SK-N-SH (cell line): Measurements from ENCODE around the gene SLC11A1. TPM values are rescaled to one million over a fixed set of nuclear protein-coding genes. Genes with fewer than 3 reads are reported as not detected.

Experiments
- CTCF ChIA-PET: fragments of 300-600, 350-600 bp; formaldehyde crosslinking; extraction: SDS; loops from one replicate; lab custom pipeline; 2021; lab: Yijun Ruan, JAX
- POLR2A ChIA-PET: fragments of 350-600 bp; sonication (Branson Sonifier 250); formaldehyde crosslinking; extraction: SDS; loops from one replicate; lab custom pipeline; 2020; ENCODE audit warnings: antibody characterized with exemption, inconsistent platforms; lab: Yijun Ruan, JAX
- DNase-seq: peaks from one replicate; pipeline ENCODE4 v3.0.0; 2012
- H2AFZ ChIP-seq: fragments of 200-600 bp; sonication (generic); 2 replicates; pipeline ENCODE4 v1.8.1; 2016; ENCODE audit warnings: antibody characterized with exemption, mild to moderate bottlenecking, low read depth
- H3F3A ChIP-seq: fragments of 200-600 bp; sonication (generic); replicated peaks from 2 replicates; pipeline ENCODE3; 2016; ENCODE audit warnings: antibody characterized with exemption, mild to moderate bottlenecking; ENCODE audit not compliant: insufficient read depth
- H3K27ac ChIP-seq, 2 experiments: fragments of 200-500 bp in 1 of 2; fragments of 200-600 bp in 1 of 2; sonication (Bioruptor generic) in 1 of 2; sonication (generic), shearing (Covaris generic) in 1 of 2; 2 replicates each; pipeline versions ENCODE4 v1.5.1 to v1.6.1; 2014 to 2016; ENCODE audit warnings: low read depth in 2 of 2, inconsistent platforms in 1 of 2, low read length in 1 of 2, mild to moderate bottlenecking in 1 of 2, mixed read lengths in 1 of 2
- H3K27me3 ChIP-seq: fragments of 200-600 bp; sonication (generic), shearing (Covaris generic); 2 replicates; pipeline ENCODE4 v1.6.1; 2016; ENCODE audit warnings: mixed run types; ENCODE audit not compliant: insufficient read depth
- H3K36me3 ChIP-seq, 2 experiments: fragments of 200-500 bp in 1 of 2; fragments of 200-600 bp in 1 of 2; sonication (Bioruptor generic) in 1 of 2; sonication (generic) in 1 of 2; replicated peaks in 1 of 2; 2 replicates each; pipeline versions ENCODE3 to v1.5.1; 2014 to 2016; ENCODE audit warnings: low read length in 1 of 2, mild to moderate bottlenecking in 1 of 2; ENCODE audit not compliant: insufficient read depth in 2 of 2, control insufficient read depth in 1 of 2
- H3K4me1 ChIP-seq, 2 experiments: fragments of 200-500 bp in 1 of 2; fragments of 200-600 bp in 1 of 2; sonication (Bioruptor generic) in 1 of 2; sonication (generic), shearing (Covaris generic) in 1 of 2; 2 replicates each; pipeline versions ENCODE4 v1.5.1 to v1.6.1; 2014 to 2016; ENCODE audit warnings: low read depth in 1 of 2, low read length in 1 of 2, mixed run types in 1 of 2; ENCODE audit not compliant: insufficient read depth in 2 of 2, control insufficient read depth in 1 of 2
- H3K4me2 ChIP-seq: fragments of 200-600 bp; sonication (generic), shearing (Covaris generic); 2 replicates; pipeline ENCODE4 v1.6.1; 2017; ENCODE audit warnings: mixed run types
- H3K4me3 ChIP-seq, 2 experiments: fragments of 200-500 bp in 1 of 2; fragments of 200-600 bp in 1 of 2; sonication (Bioruptor generic) in 1 of 2; sonication (generic), shearing (Covaris generic) in 1 of 2; 2 replicates each; pipeline versions ENCODE4 v1.5.1 to v1.8.1; 2014 to 2016; ENCODE audit warnings: low read depth in 2 of 2, inconsistent platforms in 1 of 2, low read length in 1 of 2, mild to moderate bottlenecking in 1 of 2, mixed read lengths in 1 of 2, moderate library complexity in 1 of 2
- H3K79me2 ChIP-seq: fragments of 200-600 bp; sonication (generic); 2 replicates; pipeline ENCODE4 v1.8.1; 2017; ENCODE audit warnings: mild to moderate bottlenecking; ENCODE audit not compliant: insufficient read depth
- H3K9ac ChIP-seq: fragments of 200-600 bp; sonication (generic); 2 replicates; pipeline ENCODE4 v1.6.1; 2017; ENCODE audit warnings: mixed run types
- H3K9me2 ChIP-seq: fragments of 200-600 bp; sonication (generic); 2 replicates; pipeline ENCODE4 v1.6.1; 2017; ENCODE audit warnings: mixed run types
- H3K9me3 ChIP-seq: fragments of 200-600 bp; sonication (generic); 2 replicates; pipeline ENCODE4 v1.6.1; 2017; ENCODE audit warnings: mixed run types, mild to moderate bottlenecking, moderate library complexity
- H4K20me1 ChIP-seq: fragments of 200-600 bp; sonication (generic); 2 replicates; pipeline ENCODE4 v1.6.1; 2017; ENCODE audit warnings: mild to moderate bottlenecking, mixed run types; ENCODE audit not compliant: insufficient read depth
- EP300 ChIP-seq, 2 experiments: IDR thresholded peaks; 2 replicates each; pipeline versions ENCODE4 v1.4.0 to v1.6.1; 2012; ENCODE audit warnings: borderline replicate concordance in 1 of 2, low read depth in 1 of 2, low read length in 1 of 2
- FOXM1 ChIP-seq: IDR thresholded peaks from 2 replicates; pipeline ENCODE4 v1.4.0; 2012; ENCODE audit warnings: low read depth, mild to moderate bottlenecking
- GABPA ChIP-seq: IDR thresholded peaks from 2 replicates; pipeline ENCODE4 v1.4.0; 2012; ENCODE audit warnings: low read depth, mild to moderate bottlenecking
- JUND ChIP-seq: IDR thresholded peaks from 2 replicates; pipeline ENCODE4 v1.4.0; 2012
- MEF2A ChIP-seq: IDR thresholded peaks from 2 replicates; pipeline ENCODE4 v1.4.0; 2012; ENCODE audit warnings: low read depth, borderline replicate concordance
- MXI1 ChIP-seq: IDR thresholded peaks from 2 replicates; pipeline ENCODE4 v1.6.1; 2012; ENCODE audit warnings: mild to moderate bottlenecking, low read depth, low read length, improper control_type of control experiment
- NRF1 ChIP-seq: IDR thresholded peaks from 2 replicates; pipeline ENCODE4 v1.6.1; 2012; ENCODE audit warnings: low read depth, mild to moderate bottlenecking, low read length
- POLR2AphosphoS5 ChIP-seq: IDR thresholded peaks from 2 replicates; pipeline ENCODE4 v1.6.1; 2012; ENCODE audit warnings: low read depth, low read length
- RAD21 ChIP-seq: IDR thresholded peaks from 2 replicates; pipeline ENCODE4 v1.6.1; 2012; ENCODE audit warnings: mild to moderate bottlenecking, low read length
- RXRA ChIP-seq: IDR thresholded peaks from 2 replicates; pipeline ENCODE4 v1.4.0; 2012; ENCODE audit warnings: low read depth, mild to moderate bottlenecking, borderline replicate concordance
- polyA plus RNA-seq, 3 experiments: library from polyadenylated mRNA; depleted of rRNA; stranded (reverse); fragments of >200 nt; gene quantifications; 2 replicates each; pipeline ENCODE4 v1.2.3, GENCODE V29; 2012
- small RNA-seq, 7 experiments: library from RNA; depleted of rRNA; stranded (forward); fragments of <200 nt; gene quantifications; one replicate each; pipeline ENCODE3, GENCODE V24; 2012
- TF ChIP-seq, protein P1 (sequence below): fragments of 150-350 bp; IDR thresholded peaks from 2 replicates; pipeline ENCODE4 v1.6.1; 2016; ENCODE audit warnings: mild to moderate bottlenecking, low read depth, low read length
- TF ChIP-seq, protein P2 (sequence below): IDR thresholded peaks from 2 replicates; pipeline ENCODE4 v1.4.0; 2012; ENCODE audit warnings: low read depth, borderline replicate concordance
- TF ChIP-seq, protein P3 (sequence below): IDR thresholded peaks from 2 replicates; pipeline ENCODE4 v1.6.1; 2012; ENCODE audit warnings: mild to moderate bottlenecking, low read depth, low read length, moderate library complexity

Gene SLC11A1
- polyA plus RNA-seq, 1 of the 3 experiments (the other 2 are of a cell fraction): 0.26 TPM

DNA sequence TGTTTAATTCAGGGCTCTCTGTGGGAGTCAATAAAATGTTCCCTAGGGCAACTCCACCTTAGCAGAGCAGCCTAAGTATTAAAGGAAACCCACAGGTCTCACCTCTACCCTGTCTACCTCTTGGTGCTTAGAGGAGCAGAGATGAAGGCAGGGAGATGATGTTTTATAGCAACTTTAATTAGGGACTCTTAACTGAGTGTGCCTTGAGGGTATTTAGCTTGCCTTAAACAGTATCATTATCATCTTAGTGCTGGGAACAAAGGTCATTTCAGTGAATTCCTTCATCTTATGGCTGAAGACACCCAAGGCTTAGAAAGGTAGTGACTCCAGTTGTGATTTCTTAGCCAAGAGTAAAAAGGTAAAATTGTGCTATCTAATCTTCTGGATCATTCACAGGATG lies 63.5 kb downstream of the SLC11A1 start:
- no peaks in the 10 kb centered on the region for H3F3A ChIP-seq
- no peaks in the 10 kb centered on the region for H3K9me2 ChIP-seq
- H3K79me2 ChIP-seq: no peaks in the 10 kb centered on the region
- no peaks in the 10 kb centered on the region; a peak in 1 of 4 replicates for H3K4me1 ChIP-seq
- no peak overlapping the region for H3K9ac ChIP-seq
- H4K20me1 ChIP-seq: no peaks in the 10 kb centered on the region
- ChIA-PET CTCF (no interaction called here), POLR2A (no interaction called here)
- no peaks in the 10 kb centered on the region for H3K27me3 ChIP-seq
- no peak overlapping the region for H3K4me2 ChIP-seq
- H3K36me3 ChIP-seq: peaks cover 0 to 3% of the 10 kb centered on the region in 2 experiments
- no peak for DNase-seq
- no peaks in the 10 kb centered on the region for H3K9me3 ChIP-seq
- H3K27ac ChIP-seq: no peak overlapping the region
- no peak overlapping the region for H2AFZ ChIP-seq
- no peak overlapping the region for H3K4me3 ChIP-seq
- TF ChIP-seq POLR2AphosphoS5 (no peak), JUND (no peak), GABPA (no peak), RAD21 (no peak), RXRA (no peak), NRF1 (no peak), MEF2A (no peak), FOXM1 (no peak), EP300 (IDR thresholded peaks at IDR 0.05; ENCODE audit: borderline replicate concordance in 1 of 2, low read depth in 1 of 2, low read length in 1 of 2) (no peak), MXI1 (no peak)
- TF ChIP-seq, protein P1, sequence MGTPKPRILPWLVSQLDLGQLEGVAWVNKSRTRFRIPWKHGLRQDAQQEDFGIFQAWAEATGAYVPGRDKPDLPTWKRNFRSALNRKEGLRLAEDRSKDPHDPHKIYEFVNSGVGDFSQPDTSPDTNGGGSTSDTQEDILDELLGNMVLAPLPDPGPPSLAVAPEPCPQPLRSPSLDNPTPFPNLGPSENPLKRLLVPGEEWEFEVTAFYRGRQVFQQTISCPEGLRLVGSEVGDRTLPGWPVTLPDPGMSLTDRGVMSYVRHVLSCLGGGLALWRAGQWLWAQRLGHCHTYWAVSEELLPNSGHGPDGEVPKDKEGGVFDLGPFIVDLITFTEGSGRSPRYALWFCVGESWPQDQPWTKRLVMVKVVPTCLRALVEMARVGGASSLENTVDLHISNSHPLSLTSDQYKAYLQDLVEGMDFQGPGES: no peak
- TF ChIP-seq, protein P2, sequence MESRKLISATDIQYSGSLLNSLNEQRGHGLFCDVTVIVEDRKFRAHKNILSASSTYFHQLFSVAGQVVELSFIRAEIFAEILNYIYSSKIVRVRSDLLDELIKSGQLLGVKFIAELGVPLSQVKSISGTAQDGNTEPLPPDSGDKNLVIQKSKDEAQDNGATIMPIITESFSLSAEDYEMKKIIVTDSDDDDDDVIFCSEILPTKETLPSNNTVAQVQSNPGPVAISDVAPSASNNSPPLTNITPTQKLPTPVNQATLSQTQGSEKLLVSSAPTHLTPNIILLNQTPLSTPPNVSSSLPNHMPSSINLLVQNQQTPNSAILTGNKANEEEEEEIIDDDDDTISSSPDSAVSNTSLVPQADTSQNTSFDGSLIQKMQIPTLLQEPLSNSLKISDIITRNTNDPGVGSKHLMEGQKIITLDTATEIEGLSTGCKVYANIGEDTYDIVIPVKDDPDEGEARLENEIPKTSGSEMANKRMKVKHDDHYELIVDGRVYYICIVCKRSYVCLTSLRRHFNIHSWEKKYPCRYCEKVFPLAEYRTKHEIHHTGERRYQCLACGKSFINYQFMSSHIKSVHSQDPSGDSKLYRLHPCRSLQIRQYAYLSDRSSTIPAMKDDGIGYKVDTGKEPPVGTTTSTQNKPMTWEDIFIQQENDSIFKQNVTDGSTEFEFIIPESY: no peak
- TF ChIP-seq, protein P3, sequence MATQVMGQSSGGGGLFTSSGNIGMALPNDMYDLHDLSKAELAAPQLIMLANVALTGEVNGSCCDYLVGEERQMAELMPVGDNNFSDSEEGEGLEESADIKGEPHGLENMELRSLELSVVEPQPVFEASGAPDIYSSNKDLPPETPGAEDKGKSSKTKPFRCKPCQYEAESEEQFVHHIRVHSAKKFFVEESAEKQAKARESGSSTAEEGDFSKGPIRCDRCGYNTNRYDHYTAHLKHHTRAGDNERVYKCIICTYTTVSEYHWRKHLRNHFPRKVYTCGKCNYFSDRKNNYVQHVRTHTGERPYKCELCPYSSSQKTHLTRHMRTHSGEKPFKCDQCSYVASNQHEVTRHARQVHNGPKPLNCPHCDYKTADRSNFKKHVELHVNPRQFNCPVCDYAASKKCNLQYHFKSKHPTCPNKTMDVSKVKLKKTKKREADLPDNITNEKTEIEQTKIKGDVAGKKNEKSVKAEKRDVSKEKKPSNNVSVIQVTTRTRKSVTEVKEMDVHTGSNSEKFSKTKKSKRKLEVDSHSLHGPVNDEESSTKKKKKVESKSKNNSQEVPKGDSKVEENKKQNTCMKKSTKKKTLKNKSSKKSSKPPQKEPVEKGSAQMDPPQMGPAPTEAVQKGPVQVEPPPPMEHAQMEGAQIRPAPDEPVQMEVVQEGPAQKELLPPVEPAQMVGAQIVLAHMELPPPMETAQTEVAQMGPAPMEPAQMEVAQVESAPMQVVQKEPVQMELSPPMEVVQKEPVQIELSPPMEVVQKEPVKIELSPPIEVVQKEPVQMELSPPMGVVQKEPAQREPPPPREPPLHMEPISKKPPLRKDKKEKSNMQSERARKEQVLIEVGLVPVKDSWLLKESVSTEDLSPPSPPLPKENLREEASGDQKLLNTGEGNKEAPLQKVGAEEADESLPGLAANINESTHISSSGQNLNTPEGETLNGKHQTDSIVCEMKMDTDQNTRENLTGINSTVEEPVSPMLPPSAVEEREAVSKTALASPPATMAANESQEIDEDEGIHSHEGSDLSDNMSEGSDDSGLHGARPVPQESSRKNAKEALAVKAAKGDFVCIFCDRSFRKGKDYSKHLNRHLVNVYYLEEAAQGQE: no peak

Small RNA genes lying within 50 kb of the gene (small RNA-seq; reads per million reads assigned to genes)
- gene MIR26B (263 to 21,865 (median 7,688) reads per million in 7 experiments), gene MIR6810 (0 reads per million in 7 experiments)

Other genes with a start within 250 kb of the SLC11A1 start
- gene CXCR1, start 215.3 kb upstream of the SLC11A1 start, polyA plus RNA-seq (2012; rRNA removed): not detected in 2 replicates
- 319 and 387 TPM in 2 replicates for gene ARPC2, start 165.1 kb upstream of the SLC11A1 start, polyA plus RNA-seq (2012; rRNA removed)
- gene GPBAR1, start 121.3 kb upstream of the SLC11A1 start, polyA plus RNA-seq (2012; rRNA removed): 0.08 and 0.13 TPM in 2 replicates
- 223 and 276 TPM in 2 replicates for gene AAMP, start 112.1 kb upstream of the SLC11A1 start, polyA plus RNA-seq (2012; rRNA removed)
- 92.2 and 101 TPM in 2 replicates for gene PNKD, start 111.8 kb upstream of the SLC11A1 start, polyA plus RNA-seq (2012; rRNA removed)
- gene TMBIM1, start 89.8 kb upstream of the SLC11A1 start, polyA plus RNA-seq (2012; rRNA removed): 7.3 and 7.8 TPM in 2 replicates
- gene CATIP, start 25.4 kb upstream of the SLC11A1 start, polyA plus RNA-seq (2012; rRNA removed): 0.18 and 0.26 TPM in 2 replicates
- gene CTDSP1, start 17.6 kb downstream of the SLC11A1 start, polyA plus RNA-seq (2012; rRNA removed): 78.5 and 88.0 TPM in 2 replicates
- gene VIL1, start 36.9 kb downstream of the SLC11A1 start, polyA plus RNA-seq (2012; rRNA removed): under 0.01 and 0.02 TPM in 2 replicates
- gene USP37, start 186.1 kb downstream of the SLC11A1 start, polyA plus RNA-seq (2012; rRNA removed): 0.95 and 1.4 TPM in 2 replicates
- gene CNOT9, start 186.6 kb downstream of the SLC11A1 start, polyA plus RNA-seq (2012; rRNA removed): 36.8 and 40.8 TPM in 2 replicates
- gene PLCD4, start 225.6 kb downstream of the SLC11A1 start, polyA plus RNA-seq (2012; rRNA removed): 8.5 and 11.0 TPM in 2 replicates